MM.1S (cell line): ENCODE data around the gene CFAP77.

Experiments used
- DNase-seq: peaks from one replicate; pipeline ENCODE4 v3.0.0-alpha.2; 2015
- H2AFZ ChIP-seq: fragments of 300-600 bp; sonication (generic); 2 replicates; pipeline ENCODE4 v1.6.0; 2016; ENCODE audit warnings: antibody characterized with exemption, low read length
- H3F3A ChIP-seq: fragments of 300-600 bp; sonication (generic); 2 replicates; pipeline ENCODE4 v1.6.1; 2016; ENCODE audit warnings: mild to moderate bottlenecking, antibody characterized with exemption, low read length, moderate library complexity, mixed read lengths; ENCODE audit not compliant: insufficient read depth
- H3K27ac ChIP-seq: fragments of 300-600 bp; sonication (generic); 2 replicates; pipeline ENCODE4 v1.5.1; 2016; ENCODE audit warnings: mild to moderate bottlenecking, low read length
- H3K27me3 ChIP-seq: fragments of 300-600 bp; sonication (generic); replicated peaks from 2 replicates; pipeline ENCODE4 v1.6.0; 2016; ENCODE audit warnings: low read length; ENCODE audit not compliant: insufficient read depth
- H3K36me3 ChIP-seq: fragments of 300-600 bp; sonication (generic); replicated peaks from 2 replicates; pipeline ENCODE4 v1.6.1; 2016; ENCODE audit warnings: mild to moderate bottlenecking, low read length, mixed read lengths; ENCODE audit not compliant: insufficient read depth
- H3K4me1 ChIP-seq: fragments of 300-600 bp; sonication (generic); 2 replicates; pipeline ENCODE4 v1.6.1; 2016; ENCODE audit warnings: low read length, mixed read lengths
- H3K4me2 ChIP-seq: fragments of 300-600 bp; sonication (generic); 2 replicates; pipeline ENCODE4 v1.6.0; 2016; ENCODE audit warnings: low read depth, low read length
- H3K4me3 ChIP-seq: fragments of 300-600 bp; sonication (generic); 2 replicates; pipeline ENCODE4 v1.5.1; 2016; ENCODE audit warnings: low read length, mixed read lengths
- H3K79me2 ChIP-seq: fragments of 300-600 bp; sonication (generic); 2 replicates; pipeline ENCODE4 v1.6.1; 2016; ENCODE audit warnings: mixed run types, low read length, mixed read lengths
- H3K9ac ChIP-seq: fragments of 300-600 bp; sonication (generic); 2 replicates; pipeline ENCODE4 v1.6.1; 2016; ENCODE audit warnings: low read length, mixed read lengths
- H3K9me2 ChIP-seq: fragments of 300-600 bp; sonication (generic); replicated peaks from 2 replicates; pipeline ENCODE4 v1.6.1; 2016; ENCODE audit warnings: mild to moderate bottlenecking, low read length, mixed read lengths; ENCODE audit not compliant: insufficient read depth
- H3K9me3 ChIP-seq: fragments of 300-600 bp; sonication (generic); replicated peaks from 2 replicates; pipeline ENCODE4 v1.6.1; 2016; ENCODE audit warnings: mild to moderate bottlenecking, low read length, mixed read lengths; ENCODE audit not compliant: insufficient read depth
- H4K20me1 ChIP-seq: fragments of 300-600 bp; sonication (generic); 2 replicates; pipeline ENCODE4 v1.6.1; 2016; ENCODE audit warnings: mild to moderate bottlenecking, low read length, moderate library complexity, mixed read lengths; ENCODE audit not compliant: insufficient read depth
- EZH2 ChIP-seq: fragments of 300-600 bp; sonication (generic); optimal IDR thresholded peaks from 2 replicates; pipeline ENCODE3; 2017; ENCODE audit warnings: low read depth, mild to moderate bottlenecking, antibody characterized with exemption, low read length, mixed read lengths
- EZH2phosphoT487 ChIP-seq: fragments of 300-600 bp; sonication (generic); IDR thresholded peaks from 2 replicates; pipeline ENCODE4 v1.6.1; 2018; ENCODE audit warnings: antibody characterized with exemption, low read length
- TF ChIP-seq, protein P1 (sequence below): fragments of 300-600 bp; sonication (generic); IDR thresholded peaks from 2 replicates; pipeline ENCODE4 v1.5.1; 2016; ENCODE audit warnings: antibody characterized with exemption, low read length, mixed read lengths

The CFAP77 gene

GRCh38 chr9:132571806-132572600 lies 162.0 kb downstream of the CFAP77 start:
- Histone ChIP-seq H3K27me3 (peaks cover 8% of the 10 kb centered on the region), H3F3A (no peaks in the 10 kb centered on the region), H3K9ac (no peak overlapping the region), H3K4me1 (peaks cover 12% of the 10 kb centered on the region), H3K4me3 (no peak overlapping the region), H3K9me2 (no peaks in the 10 kb centered on the region), H4K20me1 (no peaks in the 10 kb centered on the region), H3K9me3 (no peaks in the 10 kb centered on the region), H3K36me3 (no peaks in the 10 kb centered on the region), H3K27ac (no peak overlapping the region), H3K4me2 (no peak overlapping the region), H3K79me2 (no peaks in the 10 kb centered on the region), H2AFZ (no peak overlapping the region)
- no peak for TF ChIP-seq EZH2
- no peak for TF ChIP-seq EZH2phosphoT487
- TF ChIP-seq, protein P1, sequence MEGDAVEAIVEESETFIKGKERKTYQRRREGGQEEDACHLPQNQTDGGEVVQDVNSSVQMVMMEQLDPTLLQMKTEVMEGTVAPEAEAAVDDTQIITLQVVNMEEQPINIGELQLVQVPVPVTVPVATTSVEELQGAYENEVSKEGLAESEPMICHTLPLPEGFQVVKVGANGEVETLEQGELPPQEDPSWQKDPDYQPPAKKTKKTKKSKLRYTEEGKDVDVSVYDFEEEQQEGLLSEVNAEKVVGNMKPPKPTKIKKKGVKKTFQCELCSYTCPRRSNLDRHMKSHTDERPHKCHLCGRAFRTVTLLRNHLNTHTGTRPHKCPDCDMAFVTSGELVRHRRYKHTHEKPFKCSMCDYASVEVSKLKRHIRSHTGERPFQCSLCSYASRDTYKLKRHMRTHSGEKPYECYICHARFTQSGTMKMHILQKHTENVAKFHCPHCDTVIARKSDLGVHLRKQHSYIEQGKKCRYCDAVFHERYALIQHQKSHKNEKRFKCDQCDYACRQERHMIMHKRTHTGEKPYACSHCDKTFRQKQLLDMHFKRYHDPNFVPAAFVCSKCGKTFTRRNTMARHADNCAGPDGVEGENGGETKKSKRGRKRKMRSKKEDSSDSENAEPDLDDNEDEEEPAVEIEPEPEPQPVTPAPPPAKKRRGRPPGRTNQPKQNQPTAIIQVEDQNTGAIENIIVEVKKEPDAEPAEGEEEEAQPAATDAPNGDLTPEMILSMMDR, result no peak
- DNase-seq, result no peak

DNA sequence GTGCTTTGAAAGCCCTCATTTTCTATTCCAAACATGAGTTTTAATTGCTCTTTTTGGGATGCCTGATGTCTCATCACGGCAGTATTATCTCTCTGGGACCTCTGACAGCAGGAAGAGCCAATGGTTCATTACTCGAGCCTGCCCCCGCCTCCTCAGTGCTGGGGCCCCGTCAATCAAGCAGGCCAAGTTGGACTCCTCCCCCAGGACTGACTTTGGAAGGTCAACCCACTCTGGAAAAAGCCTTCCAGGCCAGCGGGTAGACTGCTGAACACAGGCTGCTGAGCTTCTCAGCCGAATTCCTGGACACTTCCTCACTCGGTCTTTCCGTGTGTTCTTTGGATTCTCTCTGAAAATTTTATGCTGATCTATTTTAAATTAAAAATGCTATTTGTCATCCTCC lies 162.9 kb downstream of the CFAP77 start:
- H3K4me2 ChIP-seq, result no peak overlapping the region
- no peak overlapping the region for H2AFZ ChIP-seq
- no peak overlapping the region for H3K9ac ChIP-seq
- no peak for DNase-seq
- peaks cover 12% of the 10 kb centered on the region for H3K4me1 ChIP-seq
- no peaks in the 10 kb centered on the region for H4K20me1 ChIP-seq
- H3K9me2 ChIP-seq, result no peaks in the 10 kb centered on the region
- no peaks in the 10 kb centered on the region for H3K36me3 ChIP-seq
- H3K4me3 ChIP-seq, result no peak overlapping the region
- peaks cover 17% of the 10 kb centered on the region for H3K27me3 ChIP-seq
- no peak overlapping the region for H3K27ac ChIP-seq
- TF ChIP-seq EZH2phosphoT487 (no peak), EZH2 (no peak)
- TF ChIP-seq, protein P1, result no peak
- H3F3A ChIP-seq, result no peaks in the 10 kb centered on the region
- H3K79me2 ChIP-seq, result no peaks in the 10 kb centered on the region
- no peaks in the 10 kb centered on the region for H3K9me3 ChIP-seq

GRCh38 chr9:132575005-132575609 lies 165.1 kb downstream of the CFAP77 start:
- no peaks in the 10 kb centered on the region for H3K9me3 ChIP-seq
- no peaks in the 10 kb centered on the region for H3K79me2 ChIP-seq
- DNase-seq, result peak; percentile 52
- no peaks in the 10 kb centered on the region for H3K4me1 ChIP-seq
- no peaks in the 10 kb centered on the region for H4K20me1 ChIP-seq
- no peak overlapping the region for H3K27ac ChIP-seq
- no peak for TF ChIP-seq EZH2phosphoT487
- TF ChIP-seq, protein P1, result peak; percentile 80
- H3K9ac ChIP-seq, result no peak overlapping the region
- no peaks in the 10 kb centered on the region for H3K36me3 ChIP-seq
- H3K9me2 ChIP-seq, result no peaks in the 10 kb centered on the region
- H3K4me2 ChIP-seq, result no peak overlapping the region
- H2AFZ ChIP-seq, result no peak overlapping the region
- no peaks in the 10 kb centered on the region for H3F3A ChIP-seq
- peaks cover 39% of the 10 kb centered on the region for H3K27me3 ChIP-seq
- no peak overlapping the region for H3K4me3 ChIP-seq
